SHP77 treated with DMSO at 0.1 percent for 48 hours (cell line): Measurements from ENCODE around the gene HLX.

Source experiments
- DNase-seq: peaks from one replicate; lab custom pipeline; 2025; lab: John Stamatoyannopoulos, UW

HLX gene

GRCh38 chr1:220925707-220926106, 46.5 kb downstream of the HLX start:
- DNase-seq = peak; percentile 8

DNA sequence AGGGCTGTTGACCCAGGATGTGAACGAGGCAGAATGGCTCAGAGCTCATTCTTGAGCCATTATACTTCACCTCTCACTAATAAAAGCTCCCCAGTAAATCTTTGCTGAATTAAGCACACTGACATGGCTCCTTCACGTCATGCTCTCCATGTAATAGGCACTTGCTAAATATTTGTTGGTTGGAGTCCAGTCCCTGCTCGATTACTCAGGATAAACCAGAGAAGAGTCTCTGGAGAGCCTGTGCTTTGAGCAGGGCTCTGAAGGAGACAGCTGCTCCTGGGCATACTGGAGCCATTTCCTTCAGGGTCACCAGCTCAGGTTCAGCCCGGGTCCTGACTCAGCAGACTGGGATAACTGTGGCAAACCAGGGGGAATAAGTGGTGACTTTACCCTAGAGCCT, 46.9 kb downstream of the HLX start:
- DNase-seq = peak; percentile 49

GRCh38 chr1:220927442-220927841, 48.2 kb downstream of the HLX start:
- no peak for DNase-seq

DNA sequence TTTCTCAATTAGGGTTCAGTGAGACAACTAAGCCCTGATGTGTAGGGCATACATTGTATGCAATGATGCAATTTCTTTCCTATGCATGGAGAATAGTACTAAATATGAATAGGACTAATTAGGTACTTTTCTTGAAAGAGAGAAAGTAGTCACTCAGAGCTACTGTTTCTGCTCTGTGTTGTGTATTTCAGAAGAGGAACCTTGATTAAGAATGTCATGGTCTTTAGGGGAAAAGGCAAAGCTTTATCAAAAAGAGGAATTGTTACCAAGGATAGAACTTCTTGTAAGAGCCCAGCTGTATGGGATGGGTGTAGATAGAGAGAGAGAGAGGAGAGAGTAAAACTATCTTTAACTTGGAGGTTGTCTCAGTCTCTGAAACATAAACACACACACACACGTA, 49.1 kb downstream of the HLX start:
- DNase-seq = no peak

DNA sequence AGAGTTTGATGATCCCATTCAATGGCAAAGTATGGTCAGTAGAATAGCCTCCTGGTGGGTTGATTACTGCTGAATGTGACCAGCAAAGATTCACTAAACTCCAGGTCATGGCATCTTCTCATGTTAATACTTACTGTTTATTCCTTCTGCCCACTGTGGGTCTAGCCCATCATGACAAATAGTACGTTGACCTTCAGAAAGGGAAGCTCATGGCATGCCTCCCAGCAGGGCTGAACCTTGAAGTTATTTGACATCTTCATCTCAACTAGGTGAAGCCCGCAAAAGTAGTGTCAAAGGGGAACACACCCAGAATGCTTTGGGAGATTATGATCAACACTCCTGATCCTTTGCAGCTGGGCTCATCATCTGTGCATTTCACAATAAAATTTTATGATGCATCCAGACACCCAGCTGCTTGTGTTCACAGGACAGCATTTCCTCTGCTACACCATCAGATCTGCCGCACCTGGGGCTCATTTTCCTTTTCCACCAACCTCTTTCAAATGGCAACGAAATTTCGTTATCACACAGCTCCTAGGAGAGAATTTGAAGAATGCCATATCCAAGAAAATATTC, 49.6 kb downstream of the HLX start:
- peak; percentile 61 for DNase-seq

DNA sequence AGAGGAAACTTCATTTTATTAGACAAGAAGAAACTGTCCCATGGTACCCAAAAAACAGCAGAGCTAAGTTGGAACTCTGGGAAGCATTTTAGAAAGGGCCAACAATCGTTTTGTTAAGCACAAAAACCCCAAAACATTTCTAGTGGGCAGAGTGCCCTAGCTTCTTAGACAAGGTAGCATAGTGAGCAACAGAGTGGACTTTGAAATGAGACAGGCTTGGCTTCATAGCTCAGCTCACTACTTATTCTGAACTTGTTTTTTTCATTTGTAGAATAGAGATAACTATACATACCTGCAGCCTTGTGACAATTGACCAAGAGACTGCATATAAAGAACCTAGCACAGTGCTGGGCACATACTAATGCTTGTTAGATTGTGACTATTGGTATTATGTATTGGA, 50.1 kb downstream of the HLX start:
- DNase-seq = no peak
